Activated naive CD4-positive, alpha-beta T cell treated with anti-CD3 and anti-CD28 coated beads, Interleukin-2, amount 10 ng/mL, durations not matched to agents 7 days and 5 days (primary cell): Measurements from ENCODE around the gene FICD.
"Not testable (repeated sequence)": the region's sequence is repeated elsewhere in the genome, so short reads cannot be mapped to it uniquely, and the experiment has no call there.

Source experiments
- CTCF ChIA-PET: fragments of 350-600 bp; sonication (Branson Sonifier 250); formaldehyde crosslinking; loops from one replicate; lab custom pipeline; 2021; ENCODE audit warnings: antibody characterized with exemption; lab: Charles Lee
- DNase-seq: peaks from one replicate; pipeline ENCODE4 v3.0.0-alpha.2; 2020
- H3K27ac Mint-ChIP-seq: one replicate; pipeline ENCODE4 v1.8.0; 2021; ENCODE audit warnings: mild to moderate bottlenecking, moderate library complexity, mixed read lengths
- H3K27me3 Mint-ChIP-seq: one replicate; pipeline ENCODE4 v1.8.0; 2021; ENCODE audit warnings: mild to moderate bottlenecking, mixed read lengths
- H3K36me3 Mint-ChIP-seq: one replicate; pipeline ENCODE4 v1.8.0; 2021; ENCODE audit warnings: mixed read lengths
- H3K4me1 Mint-ChIP-seq: one replicate; pipeline ENCODE4 v1.8.0; 2021; ENCODE audit warnings: mixed read lengths
- H3K4me3 Mint-ChIP-seq: one replicate; pipeline ENCODE4 v1.8.0; 2021; ENCODE audit warnings: mild to moderate bottlenecking, moderate library complexity, mixed read lengths
- H3K9me3 Mint-ChIP-seq: one replicate; pipeline ENCODE4 v1.8.0; 2021; ENCODE audit warnings: mixed read lengths

FICD gene

GRCh38 chr12:108484845-108485244 lies 30.2 kb upstream of the FICD start:
- peaks cover 13% of the 10 kb centered on the region for H3K27me3 Mint-ChIP-seq
- H3K9me3 Mint-ChIP-seq, result peaks cover 1% of the 10 kb centered on the region

GRCh38 chr12:108485371-108485770 lies 29.7 kb upstream of the FICD start:
- peaks cover 12% of the 10 kb centered on the region for H3K27me3 Mint-ChIP-seq
- H3K9me3 Mint-ChIP-seq, DNase-seq, H3K4me1 Mint-ChIP-seq, H3K4me3 Mint-ChIP-seq, CTCF ChIA-PET, H3K27ac Mint-ChIP-seq, H3K36me3 Mint-ChIP-seq: not testable (repeated sequence)

More at GRCh38 chr12:108484845-108485244, 30.2 kb upstream of the FICD start:
- no peaks in the 10 kb centered on the region for H3K36me3 Mint-ChIP-seq
- H3K27ac Mint-ChIP-seq, result no peak overlapping the region
- H3K4me1 Mint-ChIP-seq, result no peaks in the 10 kb centered on the region
- DNase-seq, result no peak
- H3K4me3 Mint-ChIP-seq, result no peak overlapping the region
- CTCF ChIA-PET, result no interaction called here

- H3K27me3 Mint-ChIP-seq, result peaks cover 14% of the 10 kb centered on the region
- CTCF ChIA-PET, H3K9me3 Mint-ChIP-seq: not testable (repeated sequence)
Measured at GRCh38 chr12:108487029-108487428, 28.0 kb upstream of the FICD start.

GRCh38 chr12:108491256-108491655 lies 23.8 kb upstream of the FICD start:
- H3K4me1 Mint-ChIP-seq, result no peaks in the 10 kb centered on the region
- peaks cover 24% of the 10 kb centered on the region for H3K27me3 Mint-ChIP-seq
- CTCF ChIA-PET, result interaction anchor here (0.6 kb wide), 1 partner anchor 142 kb away, joined by 3 read pairs; no protein-coding TSS in a partner anchor
- no peaks in the 10 kb centered on the region for H3K36me3 Mint-ChIP-seq
- H3K9me3 Mint-ChIP-seq, result peaks cover 1% of the 10 kb centered on the region
- DNase-seq, result no peak
- H3K4me3 Mint-ChIP-seq, result no peak overlapping the region
- H3K27ac Mint-ChIP-seq, result no peak overlapping the region

More at GRCh38 chr12:108487029-108487428, 28.0 kb upstream of the FICD start:
- H3K4me3 Mint-ChIP-seq, DNase-seq, H3K4me1 Mint-ChIP-seq, H3K36me3 Mint-ChIP-seq, H3K27ac Mint-ChIP-seq: not testable (repeated sequence)

GRCh38 chr12:108495054-108495453 lies 20.0 kb upstream of the FICD start:
- Mint-ChIP-seq H3K9me3 (no peaks in the 10 kb centered on the region), H3K27ac (no peak overlapping the region), H3K4me1 (no peaks in the 10 kb centered on the region), H3K36me3 (no peaks in the 10 kb centered on the region), H3K4me3 (no peak overlapping the region), H3K27me3 (peaks cover 27% of the 10 kb centered on the region)
- peak; percentile 31 for DNase-seq
- CTCF ChIA-PET, result interaction anchor here (1.3 to 2.2 kb wide), 2 partner anchors 13 to 430 kb away, joined by 5 to 8 read pairs; no protein-coding TSS in a partner anchor

GRCh38 chr12:108495823-108496579 lies 19.1 kb upstream of the FICD start:
- no peaks in the 10 kb centered on the region for H3K36me3 Mint-ChIP-seq
- H3K9me3 Mint-ChIP-seq, result no peaks in the 10 kb centered on the region
- no peak overlapping the region for H3K4me3 Mint-ChIP-seq
- H3K4me1 Mint-ChIP-seq, result no peaks in the 10 kb centered on the region
- no peak for DNase-seq
- CTCF ChIA-PET, result interaction anchor here (1.3 to 2.2 kb wide), 3 partner anchors 12 to 431 kb away, joined by 3 to 8 read pairs (median 5); no protein-coding TSS in a partner anchor
- no peak overlapping the region for H3K27ac Mint-ChIP-seq
- H3K27me3 Mint-ChIP-seq, result peaks cover 24% of the 10 kb centered on the region

- CTCF ChIA-PET, result no interaction called here
- no peaks in the 10 kb centered on the region for H3K4me1 Mint-ChIP-seq
Measured at GRCh38 chr12:108498136-108498535, 16.9 kb upstream of the FICD start.

GRCh38 chr12:108502922-108503321 lies 12.2 kb upstream of the FICD start:
- H3K4me1 Mint-ChIP-seq, result no peaks in the 10 kb centered on the region
- CTCF ChIA-PET, result no interaction called here
- H3K27me3 Mint-ChIP-seq, result no peaks in the 10 kb centered on the region
- no peak overlapping the region for H3K4me3 Mint-ChIP-seq
- H3K9me3 Mint-ChIP-seq, result peaks cover 17% of the 10 kb centered on the region
- DNase-seq, result no peak
- H3K36me3 Mint-ChIP-seq, result peaks cover 1% of the 10 kb centered on the region
- H3K27ac Mint-ChIP-seq, result no peak overlapping the region

More at GRCh38 chr12:108498136-108498535, 16.9 kb upstream of the FICD start:
- DNase-seq, result no peak
- peaks cover 8% of the 10 kb centered on the region for H3K9me3 Mint-ChIP-seq
- no peak overlapping the region for H3K27ac Mint-ChIP-seq
- peaks cover 20% of the 10 kb centered on the region for H3K27me3 Mint-ChIP-seq
- H3K36me3 Mint-ChIP-seq, result peaks cover under 1% of the 10 kb centered on the region
- no peak overlapping the region for H3K4me3 Mint-ChIP-seq

GRCh38 chr12:108505129-108505528 lies 9.9 kb upstream of the FICD start:
- CTCF ChIA-PET, result no interaction called here

GRCh38 chr12:108507971-108508642 lies 7.0 kb upstream of the FICD start:
- CTCF ChIA-PET, result interaction anchor here (0.6 to 2.0 kb wide), 4 partner anchors 12 to 590 kb away, joined by 3 to 8 read pairs (median 4); no protein-coding TSS in a partner anchor
- Mint-ChIP-seq H3K27ac (no peak overlapping the region), H3K9me3 (peaks cover 10% of the 10 kb centered on the region), H3K36me3 (peaks cover 1% of the 10 kb centered on the region), H3K4me3 (no peak overlapping the region), H3K27me3 (peaks cover 8% of the 10 kb centered on the region), H3K4me1 (peaks cover 10% of the 10 kb centered on the region)
- DNase-seq, result no peak

More at GRCh38 chr12:108505129-108505528, 9.9 kb upstream of the FICD start:
- no peak overlapping the region for H3K4me3 Mint-ChIP-seq
- peaks cover 1% of the 10 kb centered on the region for H3K36me3 Mint-ChIP-seq
- DNase-seq, result no peak
- peaks cover 3% of the 10 kb centered on the region for H3K27me3 Mint-ChIP-seq
- H3K4me1 Mint-ChIP-seq, result no peaks in the 10 kb centered on the region
- H3K9me3 Mint-ChIP-seq, result peaks cover 17% of the 10 kb centered on the region
- H3K27ac Mint-ChIP-seq, result no peak overlapping the region

- H3K4me1 Mint-ChIP-seq, result peaks cover 19% of the 10 kb centered on the region
- no peak overlapping the region for H3K4me3 Mint-ChIP-seq
- H3K36me3 Mint-ChIP-seq, result no peaks in the 10 kb centered on the region
- no peak overlapping the region for H3K27ac Mint-ChIP-seq
- no peaks in the 10 kb centered on the region for H3K9me3 Mint-ChIP-seq
- CTCF ChIA-PET, result no interaction called here
- no peak for DNase-seq
- H3K27me3 Mint-ChIP-seq, result peaks cover 8% of the 10 kb centered on the region
Measured at GRCh38 chr12:108509806-108510205, 5.3 kb upstream of the FICD start.

GRCh38 chr12:108510836-108511235 lies 4.2 kb upstream of the FICD start:
- no peak for DNase-seq
- H3K4me3 Mint-ChIP-seq, result no peak overlapping the region
- H3K27ac Mint-ChIP-seq, result no peak overlapping the region
- CTCF ChIA-PET, result no interaction called here
- peaks cover 23% of the 10 kb centered on the region for H3K4me1 Mint-ChIP-seq
- peaks cover 8% of the 10 kb centered on the region for H3K27me3 Mint-ChIP-seq
- H3K36me3 Mint-ChIP-seq, result peaks cover 2% of the 10 kb centered on the region
- no peaks in the 10 kb centered on the region for H3K9me3 Mint-ChIP-seq

GRCh38 chr12:108511633-108512540 lies 3.2 kb upstream of the FICD start:
- no peaks in the 10 kb centered on the region for H3K9me3 Mint-ChIP-seq
- peak; percentile 85 for DNase-seq
- peaks cover 3% of the 10 kb centered on the region for H3K36me3 Mint-ChIP-seq
- H3K27ac Mint-ChIP-seq, result peak overlapping the region; percentile 52
- CTCF ChIA-PET, result interaction anchor here (0.9 to 1.7 kb wide), 10 partner anchors 10 to 611 kb away, joined by 3 to 8 read pairs (median 3); no protein-coding TSS in a partner anchor
- peaks cover 33% of the 10 kb centered on the region for H3K4me1 Mint-ChIP-seq
- no peak overlapping the region for H3K4me3 Mint-ChIP-seq
- H3K27me3 Mint-ChIP-seq, result peaks cover 8% of the 10 kb centered on the region
